ENCODE data around the gene GDF15.

The GDF15 gene, protein sequence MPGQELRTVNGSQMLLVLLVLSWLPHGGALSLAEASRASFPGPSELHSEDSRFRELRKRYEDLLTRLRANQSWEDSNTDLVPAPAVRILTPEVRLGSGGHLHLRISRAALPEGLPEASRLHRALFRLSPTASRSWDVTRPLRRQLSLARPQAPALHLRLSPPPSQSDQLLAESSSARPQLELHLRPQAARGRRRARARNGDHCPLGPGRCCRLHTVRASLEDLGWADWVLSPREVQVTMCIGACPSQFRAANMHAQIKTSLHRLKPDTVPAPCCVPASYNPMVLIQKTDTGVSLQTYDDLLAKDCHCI

GRCh38 chr19:18385675-18386542 is at the start of gene GDF15:
Gene GDF15 (plus strand): TSS chr19:18386158. CDS start chr19:18386190, 32 bp downstream.
- Histone ChIP-seq H3K4me3 (peak within 1 kb of the TSS; percentile 28), H3K27ac (peak within 1 kb of the TSS in 1 of 2 donors; percentile 22)
- no peak for TF ChIP-seq CTCF (IDR thresholded peaks at IDR 0.05)
- no peak for DNase-seq (ENCODE audit: low spot score)

GRCh38 chr19:18338541-18338940 is 47.4 kb upstream of the GDF15 start:
- Histone ChIP-seq H3K27ac (no peak overlapping the region), H3K4me3 (no peak overlapping the region)
- TF ChIP-seq CTCF (IDR thresholded peaks at IDR 0.05), result no peak
- DNase-seq (ENCODE audit: low spot score), result no peak

DNA sequence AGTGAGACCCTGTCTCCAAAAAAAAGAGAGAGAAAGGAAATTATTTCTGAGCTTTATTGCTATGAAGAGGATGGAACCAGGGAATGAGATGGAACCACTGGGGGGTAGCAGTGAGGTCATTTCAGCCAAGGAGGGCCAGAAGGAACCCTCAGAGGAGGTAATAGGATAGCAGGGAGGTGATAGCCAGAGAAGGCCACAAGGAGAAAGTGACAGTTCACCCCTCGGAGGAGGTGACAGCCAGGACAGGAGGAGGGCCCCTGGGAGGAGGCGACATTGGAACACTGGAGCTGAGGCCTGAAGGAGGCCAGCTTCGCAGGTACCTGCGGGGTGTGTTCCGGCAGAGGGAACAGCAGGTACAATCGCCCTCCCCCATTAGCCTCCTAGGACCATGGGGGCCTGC is 46.2 kb upstream of the GDF15 start:
- H3K27ac ChIP-seq, result no peak overlapping the region
- DNase-seq (ENCODE audit: low spot score), result no peak
- H3K4me3 ChIP-seq, result peak overlapping the region; percentile 86
- no peak for TF ChIP-seq CTCF (IDR thresholded peaks at IDR 0.05)

DNA sequence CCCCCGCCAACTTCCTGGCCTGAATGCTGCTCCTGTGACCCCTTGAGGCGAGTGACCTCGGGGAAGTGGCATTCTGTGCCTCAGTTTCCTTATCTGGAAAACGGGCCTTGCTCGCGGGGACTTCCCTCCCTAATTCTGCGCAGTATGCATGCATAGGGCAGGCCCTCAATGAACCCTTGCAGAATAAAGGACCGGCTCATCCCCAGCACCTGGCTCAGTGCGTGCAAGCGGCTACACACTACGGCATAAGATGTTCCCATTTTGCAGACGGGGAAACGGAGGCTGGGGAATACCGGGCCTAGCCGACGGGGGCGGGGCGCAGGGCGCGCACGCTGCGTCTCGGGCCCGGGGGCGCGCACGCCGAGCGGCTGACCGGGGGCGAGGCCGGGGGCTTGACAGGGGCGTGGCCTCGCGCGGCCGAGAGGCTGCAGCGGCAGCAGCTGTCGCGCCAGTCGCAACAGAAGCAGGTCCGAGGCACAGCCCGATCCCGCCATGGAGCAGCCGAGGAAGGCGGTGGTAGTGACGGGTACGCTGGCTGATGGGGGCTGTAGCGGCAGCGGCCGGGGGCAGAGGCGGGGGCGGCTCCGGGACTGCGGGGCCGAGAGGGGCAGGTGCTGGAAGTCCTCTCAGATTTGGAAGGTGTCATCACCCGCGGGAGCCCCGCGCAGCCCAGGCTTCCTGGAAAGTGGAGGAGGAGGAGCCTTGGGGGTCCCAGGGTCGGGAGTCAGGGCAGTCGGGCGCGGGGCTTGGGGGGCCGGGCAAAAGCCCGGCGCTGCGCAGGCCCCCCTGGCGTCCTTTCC is 45.6 kb upstream of the GDF15 start, which contains the start of gene PGPEP1:
TSS of gene PGPEP1 (plus strand) at position 409 of the 800 bp plus-strand sequence. CDS start at position 493, 84 bp downstream.
- DNase-seq (ENCODE audit: low spot score), result no peak
- no peak for TF ChIP-seq CTCF (IDR thresholded peaks at IDR 0.05)
- peak within 1 kb of the TSS; percentile 81 to 89 for H3K27ac ChIP-seq
- peak within 1 kb of the TSS; percentile 86 for H3K4me3 ChIP-seq

GRCh38 chr19:18340990-18341868 is 44.7 kb upstream of the GDF15 start:
- peak; percentile 79 for DNase-seq (ENCODE audit: low spot score)
- peak overlapping the region; percentile 86 for H3K4me3 ChIP-seq
- TF ChIP-seq CTCF (IDR thresholded peaks at IDR 0.05), result no peak
- peak overlapping the region; percentile 81 to 89 for H3K27ac ChIP-seq

DNA sequence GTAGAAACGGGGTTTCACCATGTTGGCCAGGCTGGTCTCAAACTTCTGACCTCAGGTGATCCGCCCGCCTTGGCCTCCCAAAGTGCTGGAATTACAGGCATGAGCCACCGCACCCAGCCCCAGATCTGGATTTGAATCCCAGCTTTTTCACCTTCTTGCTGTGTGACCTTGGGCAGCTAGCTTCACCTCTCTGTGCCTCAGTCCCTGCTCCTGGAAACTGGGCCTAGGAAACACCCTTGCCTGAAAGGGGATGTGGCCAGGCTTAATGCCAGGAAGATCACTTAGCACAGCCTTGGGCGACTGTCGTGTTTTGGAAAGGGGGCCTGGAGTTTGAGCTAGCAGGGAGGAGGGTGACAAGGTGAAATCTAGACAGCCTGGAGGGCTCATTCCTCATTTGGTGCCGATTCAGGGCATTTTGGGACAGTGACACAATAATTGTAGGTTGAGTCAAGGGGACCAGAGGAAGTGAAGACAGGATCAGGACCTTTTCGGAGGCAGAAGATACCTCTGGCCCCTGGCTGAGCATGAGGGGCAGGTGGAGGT is 43.8 kb upstream of the GDF15 start:
- TF ChIP-seq CTCF (IDR thresholded peaks at IDR 0.05), result no peak

More for the DNA sequence above, 43.8 kb upstream of the GDF15 start:
- H3K27ac ChIP-seq, result no peak overlapping the region
- DNase-seq (ENCODE audit: low spot score), result no peak
- no peak overlapping the region for H3K4me3 ChIP-seq

Data from coronary artery (tissue), 2 donors.